Stimulated activated CD4-positive, alpha-beta T cell treated with anti-CD3 and anti-CD28 coated beads, Interleukin-4, amount 100 ng/mL, for 48 hours (primary cell): Measurements from ENCODE around the gene NCKAP1.

Experiments
- DNase-seq, 2 donors: peaks; one replicate each; pipeline ENCODE4 v3.0.0-alpha.2; 2020; ENCODE audit warnings: low read depth in 2 of 2

NCKAP1 gene

DNA sequence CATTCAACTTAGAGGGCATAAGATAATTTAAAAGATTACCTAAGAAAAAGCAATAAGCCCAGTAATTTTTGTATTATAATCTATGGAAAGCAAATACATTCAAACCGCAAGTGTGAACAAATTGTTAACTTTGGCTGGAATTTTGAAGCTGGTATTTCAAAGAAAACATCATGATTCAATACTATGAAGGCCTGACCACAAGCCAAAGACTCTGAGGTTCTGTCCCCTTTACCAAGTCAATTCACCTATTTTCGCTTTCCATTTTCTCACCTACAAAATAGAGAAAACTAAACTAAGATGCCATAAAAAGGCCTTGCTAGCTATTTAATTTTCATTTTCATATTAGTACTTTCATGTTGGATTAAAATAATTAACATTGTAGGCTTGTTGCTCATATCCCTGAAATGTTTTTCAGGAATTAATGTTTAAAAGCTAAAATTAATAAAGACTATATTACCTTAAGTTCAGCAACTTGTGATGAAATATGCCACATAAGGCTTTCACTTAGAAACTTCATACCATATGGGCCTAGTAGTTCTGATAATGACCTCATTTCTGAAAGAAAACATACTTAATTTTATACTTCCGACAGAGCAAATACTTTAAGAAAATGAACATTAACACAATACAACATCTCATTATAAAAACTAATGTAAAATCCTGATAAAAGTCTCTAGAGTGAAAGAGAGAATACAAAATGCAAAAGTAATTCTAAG is 86.2 kb downstream of the NCKAP1 start:
- DNase-seq = no peak

DNA sequence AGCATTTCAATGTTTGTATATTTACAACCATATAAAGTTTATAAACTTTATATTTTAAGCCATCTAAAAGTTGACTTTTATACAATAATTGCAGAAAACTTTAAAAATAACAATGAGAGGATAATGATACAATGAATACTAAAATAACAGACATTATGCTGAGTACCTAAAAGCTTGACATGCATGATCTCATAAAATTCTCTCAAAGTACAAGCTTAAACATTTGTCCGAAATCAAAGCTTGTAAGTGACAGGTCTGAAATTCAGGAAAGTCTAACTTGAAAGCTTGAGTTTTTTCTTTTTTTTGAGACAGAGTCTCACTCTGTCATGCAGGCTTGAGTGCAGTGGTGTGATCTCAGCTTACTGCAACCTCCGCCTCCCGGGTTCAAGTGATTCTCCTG is 87.7 kb downstream of the NCKAP1 start:
- no peak for DNase-seq

DNA sequence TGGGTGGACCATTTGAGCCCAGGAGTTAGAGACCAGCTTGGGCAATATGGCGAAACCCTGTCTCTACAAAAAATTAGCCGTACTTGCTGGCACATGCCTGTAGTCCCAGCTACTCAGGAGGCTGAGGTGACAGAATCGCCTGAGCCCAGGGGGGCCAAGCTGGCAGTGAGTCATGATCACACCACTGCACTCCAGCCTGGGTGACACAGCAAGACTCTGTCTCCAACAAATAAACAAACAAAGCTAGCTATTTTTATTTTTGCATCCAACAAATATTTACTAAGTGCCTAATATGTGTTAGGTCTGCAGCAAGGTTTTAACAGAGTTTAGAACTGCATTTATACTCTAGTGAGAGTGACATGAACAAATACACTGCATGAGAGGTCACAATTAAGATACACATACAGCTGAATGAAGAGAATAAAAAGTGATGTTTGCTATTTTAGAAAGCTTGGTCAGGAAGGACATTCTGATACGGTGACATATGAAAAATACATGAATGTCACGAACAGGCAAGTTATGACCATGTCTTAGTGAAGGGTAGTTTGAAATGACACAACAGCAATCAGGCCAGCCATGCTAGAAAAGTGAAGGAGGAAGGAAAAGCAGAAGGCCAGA is 88.6 kb downstream of the NCKAP1 start:
- no peak for DNase-seq

DNA sequence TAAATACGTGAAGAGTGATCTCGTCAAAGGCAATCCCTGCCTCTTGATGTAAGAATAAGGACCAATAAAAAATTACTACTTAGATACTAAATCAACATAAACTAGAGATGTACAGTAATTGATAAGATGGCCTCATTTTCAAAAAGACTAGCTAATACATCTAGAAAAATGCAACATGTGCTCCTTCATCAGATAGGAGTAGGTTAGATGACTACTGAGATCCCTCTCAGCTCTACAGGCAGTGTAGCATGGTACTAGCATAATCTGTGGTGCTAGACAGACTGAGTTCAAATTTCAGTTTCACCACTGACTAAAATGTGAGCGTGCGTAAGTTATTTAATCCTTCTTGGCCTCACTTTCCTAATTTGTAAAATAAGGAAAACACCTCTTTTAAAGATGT is 89.2 kb downstream of the NCKAP1 start:
- no peak for DNase-seq

DNA sequence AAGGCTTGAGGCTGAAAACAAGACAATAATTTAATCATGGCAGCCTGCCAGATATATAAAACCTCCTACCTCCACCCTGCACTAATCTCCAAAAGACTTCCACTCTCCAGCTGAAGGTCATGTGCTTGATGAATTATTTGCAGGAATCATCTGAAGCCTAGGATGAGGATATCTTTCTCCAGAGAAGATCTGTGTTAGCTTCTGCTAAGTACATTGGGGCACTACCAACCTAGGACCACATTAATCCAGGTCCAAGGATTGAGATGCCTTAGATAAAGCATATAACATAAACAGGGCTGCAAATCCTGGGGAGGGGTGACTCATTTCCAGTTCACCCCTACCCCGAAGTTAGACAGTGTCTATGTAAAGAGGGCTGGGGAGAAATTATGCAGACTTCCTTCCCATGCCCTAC is 91.3 kb downstream of the NCKAP1 start:
- DNase-seq = no peak

DNA sequence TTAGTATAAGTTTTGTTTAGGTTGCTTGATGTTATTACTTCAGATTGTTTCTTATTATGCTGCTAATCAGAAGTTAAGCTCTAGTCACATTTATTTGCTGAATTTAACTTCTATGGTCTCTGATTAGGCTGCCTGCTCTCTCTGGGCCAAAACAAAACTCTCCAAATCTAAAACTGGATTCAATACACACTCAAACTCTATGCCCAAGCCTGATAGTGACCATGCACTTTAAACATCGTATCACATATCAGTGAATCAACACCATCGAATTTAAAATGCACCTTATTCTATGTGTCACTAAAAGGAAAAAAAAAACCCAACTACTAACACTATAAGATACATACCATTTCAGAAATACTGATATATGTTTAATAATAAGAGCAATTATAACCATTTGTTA is 94.9 kb downstream of the NCKAP1 start:
- no peak for DNase-seq

DNA sequence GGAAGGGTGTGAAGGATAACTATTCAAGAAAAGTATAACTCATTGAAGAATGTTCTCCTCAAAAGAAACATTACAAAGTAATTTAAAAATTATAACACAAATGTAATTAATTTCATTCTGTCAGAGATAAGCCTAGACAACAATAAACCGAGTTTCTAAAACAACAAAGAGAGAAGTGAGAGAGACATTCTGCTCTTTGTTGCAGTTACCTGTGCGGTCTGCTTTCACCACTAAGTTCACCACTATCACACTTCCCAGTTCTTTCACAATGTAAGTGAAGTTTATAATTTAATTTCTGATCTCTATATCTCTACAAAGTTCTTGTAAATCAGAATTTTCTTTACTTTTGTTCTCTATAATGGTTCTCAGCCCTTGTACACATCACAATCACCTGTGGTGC is 95.5 kb downstream of the NCKAP1 start:
- DNase-seq = no peak

DNA sequence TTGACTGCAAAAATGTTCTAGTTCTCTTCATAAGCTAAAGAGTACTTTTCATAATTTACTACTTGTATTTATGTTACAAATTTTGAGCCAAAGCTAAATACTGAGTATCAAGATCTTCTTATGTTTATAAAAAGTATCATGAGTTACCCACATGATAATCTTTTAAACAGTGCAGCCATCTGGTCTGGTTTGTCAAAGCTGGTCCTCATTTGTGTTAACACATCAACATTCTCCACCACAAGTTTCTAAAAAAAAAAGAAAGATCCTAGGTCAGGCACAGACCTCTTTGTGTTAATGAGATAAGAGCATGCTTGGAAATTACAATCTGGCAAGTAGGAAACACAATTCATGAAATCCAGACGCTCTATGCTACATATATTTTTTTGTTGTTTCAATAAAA is 96.3 kb downstream of the NCKAP1 start:
- DNase-seq = no peak

DNA sequence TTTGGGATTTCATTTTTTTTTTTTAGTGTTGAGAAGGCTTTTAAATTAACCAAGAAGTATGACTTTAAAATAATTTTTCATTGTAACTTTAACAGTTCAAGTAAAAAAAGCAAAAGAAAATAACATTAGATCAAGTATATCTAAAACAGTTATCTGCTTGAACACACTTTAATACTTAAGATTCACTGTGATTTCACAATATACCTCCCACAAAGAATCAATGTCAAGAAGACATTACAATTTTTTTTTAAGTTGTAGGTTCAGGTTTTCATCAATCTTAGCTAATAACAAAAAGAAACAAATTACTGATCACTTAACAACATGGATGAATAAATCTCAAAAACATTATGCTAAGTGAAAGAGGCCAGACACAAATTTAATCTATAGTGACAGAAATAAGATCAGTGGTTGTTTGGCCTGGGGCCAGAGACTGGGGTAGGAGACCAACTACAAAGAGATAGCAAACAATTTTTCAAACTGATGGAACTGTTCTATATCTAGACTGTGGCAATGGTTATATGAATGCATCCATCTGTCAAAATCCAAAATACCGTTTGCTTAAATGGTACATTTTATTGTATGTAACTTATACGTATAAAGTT is 97.0 kb downstream of the NCKAP1 start:
- DNase-seq = no peak

DNA sequence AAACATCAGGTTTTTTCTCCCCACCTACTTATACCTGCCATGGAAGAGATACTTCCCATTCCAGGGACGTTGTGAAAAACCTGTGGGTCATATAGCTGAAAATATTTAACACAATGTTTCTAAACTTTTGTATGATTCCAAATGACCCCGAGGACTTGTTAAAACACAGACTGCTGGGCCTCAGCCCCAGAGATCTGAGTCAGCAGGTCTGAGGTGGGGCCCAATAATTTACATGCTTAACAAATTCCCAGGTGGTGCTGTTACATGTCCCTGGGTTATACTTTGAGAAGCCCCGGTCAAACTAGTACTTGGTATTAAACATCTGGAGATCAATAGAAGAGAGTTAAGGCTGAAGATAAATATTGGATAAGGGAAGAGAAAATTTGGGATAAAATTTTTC is 100.4 kb downstream of the NCKAP1 start:
- no peak for DNase-seq

DNA sequence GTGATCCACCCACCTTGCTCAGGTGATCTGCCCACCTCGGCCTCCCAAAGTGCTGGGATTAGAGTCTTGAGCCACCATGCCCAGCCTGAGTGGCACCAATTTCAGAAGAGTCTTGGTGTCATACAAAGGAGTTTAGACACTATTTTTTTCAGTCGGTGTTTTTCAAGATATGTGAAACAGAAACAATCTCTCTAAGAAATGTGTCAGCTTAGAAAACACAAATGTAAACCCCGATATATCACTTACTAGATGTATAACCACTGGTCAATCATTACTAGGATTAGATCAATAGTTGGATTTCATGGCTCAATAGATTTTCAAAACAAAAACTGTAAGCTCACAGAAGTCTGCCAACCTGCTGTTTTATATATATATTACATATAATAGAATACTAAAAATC is 104.6 kb downstream of the NCKAP1 start:
- DNase-seq = no peak

DNA sequence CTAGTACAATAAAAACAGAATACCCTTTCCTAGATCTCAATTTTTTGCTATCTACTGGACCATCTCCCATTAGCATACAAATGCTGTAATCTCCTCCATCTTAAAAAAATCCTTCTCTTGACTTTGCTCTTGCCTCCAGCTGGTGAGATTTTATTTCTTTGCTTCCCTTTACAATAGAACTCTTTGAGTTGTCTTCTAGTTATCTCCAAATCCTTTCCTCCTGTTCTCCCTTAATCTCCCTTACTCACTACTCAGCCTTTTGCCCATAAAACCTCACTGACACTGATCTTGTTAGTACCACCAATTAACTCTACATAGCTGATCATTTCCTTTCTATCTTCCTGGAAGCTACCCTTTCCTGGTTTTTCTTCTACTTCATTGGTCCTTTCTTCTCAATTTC is 108.3 kb downstream of the NCKAP1 start:
- DNase-seq = no peak

DNA sequence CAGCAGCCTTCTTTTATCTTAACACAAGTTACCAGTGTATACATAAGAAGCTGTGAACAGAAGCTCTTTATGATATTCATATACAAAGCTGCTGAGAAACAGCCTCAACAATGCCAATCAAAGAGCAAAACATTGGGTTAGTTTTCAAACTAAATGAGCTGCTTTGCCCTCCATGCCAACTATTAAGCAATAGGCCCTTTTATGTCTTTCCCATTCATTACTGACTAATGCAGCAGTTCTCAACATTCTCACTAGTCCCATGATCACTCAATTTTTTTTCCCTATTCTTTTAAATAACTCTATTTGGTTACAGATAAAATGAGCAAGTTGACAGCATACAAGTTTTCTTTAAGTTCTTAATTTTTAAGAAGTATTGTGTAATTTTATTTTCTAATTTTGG is 114.0 kb downstream of the NCKAP1 start:
- DNase-seq = no peak

DNA sequence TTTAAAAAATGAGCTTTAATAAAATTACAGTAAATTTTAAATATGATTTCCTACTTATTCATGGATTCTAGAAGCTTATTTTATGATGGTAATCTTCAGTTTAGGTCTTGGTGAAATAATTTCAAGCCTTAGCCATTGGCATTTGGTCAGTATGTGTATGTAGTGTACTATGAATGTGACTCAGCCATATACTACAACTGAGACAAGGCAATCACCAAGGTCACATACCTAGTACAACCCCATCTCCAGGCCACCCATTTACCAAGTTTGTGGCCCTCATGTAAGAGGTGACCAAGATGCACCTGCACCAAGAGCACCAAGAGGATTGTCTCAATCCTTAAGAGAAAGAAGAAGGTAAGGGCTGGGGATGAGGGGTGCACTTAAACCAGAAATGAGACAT is 117.0 kb downstream of the NCKAP1 start:
- no peak for DNase-seq

DNA sequence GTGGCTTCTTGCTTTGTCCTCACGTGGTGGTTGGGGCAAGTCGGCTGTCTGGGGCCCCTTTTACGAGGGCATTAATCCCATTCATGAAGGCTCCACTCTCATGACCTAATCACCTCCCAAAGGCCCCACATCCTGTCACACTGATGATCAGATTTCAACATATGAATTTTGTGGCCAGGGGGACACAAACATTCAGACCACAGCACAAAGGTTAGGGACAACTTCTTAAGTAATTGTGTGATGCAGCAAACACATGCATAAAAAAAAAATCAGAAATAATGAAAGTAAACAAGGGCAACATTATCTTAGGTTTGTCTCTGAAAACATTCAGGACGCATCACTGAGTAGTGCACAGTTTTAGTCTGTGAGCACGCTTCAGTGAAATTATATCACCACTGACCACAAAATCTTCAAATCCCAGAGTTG is 117.6 kb downstream of the NCKAP1 start:
- DNase-seq = no peak

DNA sequence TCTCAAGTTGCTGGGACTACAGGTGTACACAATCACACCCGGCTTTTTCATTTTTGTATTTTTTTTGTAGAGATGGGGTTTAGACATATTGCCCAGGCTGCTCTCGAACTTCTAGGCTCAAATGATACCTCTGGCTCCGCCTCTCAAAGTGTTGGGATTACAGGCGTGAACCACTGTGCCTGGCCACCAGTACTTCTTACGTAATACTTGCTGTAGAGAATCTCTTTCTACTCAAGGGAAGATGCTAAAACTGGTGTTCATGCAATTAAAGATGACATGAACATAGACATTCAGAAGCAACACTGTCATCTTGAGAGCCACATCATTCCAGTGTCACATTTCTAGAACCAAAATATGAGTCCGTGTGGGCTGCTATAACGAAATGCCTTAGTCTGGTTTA is 118.2 kb downstream of the NCKAP1 start:
- DNase-seq = no peak

DNA sequence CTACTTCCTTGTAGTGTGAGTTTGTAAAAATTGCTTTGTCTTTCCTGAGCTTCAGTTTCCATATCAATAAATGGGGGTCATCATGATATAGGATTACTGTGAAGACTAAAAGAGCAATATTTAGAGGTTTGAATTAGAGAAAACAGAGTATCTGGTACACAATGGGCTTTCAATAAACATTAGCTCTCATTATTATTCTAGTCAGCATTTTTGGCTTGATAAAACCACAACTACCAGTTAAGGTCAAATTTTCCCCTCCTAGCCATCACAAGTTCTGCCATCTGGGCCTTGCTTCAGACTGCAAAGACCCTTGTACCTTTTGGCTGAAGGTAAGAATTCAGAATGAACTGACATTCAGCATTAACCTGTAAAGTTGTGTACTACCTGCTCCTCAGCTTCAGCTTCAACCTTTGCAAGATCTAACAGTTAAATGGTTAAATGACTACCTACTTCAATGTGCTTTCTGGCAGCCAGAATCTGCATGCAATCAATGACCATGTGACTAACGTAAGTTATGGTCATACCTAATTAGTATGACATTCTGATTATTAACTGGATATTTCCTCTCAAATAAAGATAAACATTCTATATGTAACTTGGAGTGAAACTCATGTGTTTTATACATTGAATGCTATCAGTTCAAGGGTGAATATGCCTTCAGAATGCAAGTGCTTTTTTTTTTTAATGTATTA is 119.2 kb downstream of the NCKAP1 start:
- no peak for DNase-seq

DNA sequence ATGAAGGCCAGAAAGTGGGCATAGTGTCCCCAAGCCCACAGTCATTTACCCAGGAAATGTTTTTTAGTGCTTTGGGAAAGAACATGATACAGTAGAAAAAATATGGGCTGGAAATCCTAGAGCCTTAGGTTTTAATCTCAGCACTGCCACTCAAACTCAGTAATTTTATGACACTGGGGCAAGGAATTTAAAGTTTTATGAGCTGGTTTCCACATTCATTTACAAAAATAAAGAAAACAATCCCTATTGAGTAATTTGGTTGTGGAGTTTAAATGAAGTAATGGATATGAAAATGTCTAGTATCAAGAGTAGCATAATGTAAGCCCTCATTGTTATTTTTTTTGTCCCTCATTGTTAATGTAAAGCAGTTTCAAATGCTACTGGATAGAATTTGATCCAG is 120.3 kb downstream of the NCKAP1 start:
- no peak for DNase-seq

DNA sequence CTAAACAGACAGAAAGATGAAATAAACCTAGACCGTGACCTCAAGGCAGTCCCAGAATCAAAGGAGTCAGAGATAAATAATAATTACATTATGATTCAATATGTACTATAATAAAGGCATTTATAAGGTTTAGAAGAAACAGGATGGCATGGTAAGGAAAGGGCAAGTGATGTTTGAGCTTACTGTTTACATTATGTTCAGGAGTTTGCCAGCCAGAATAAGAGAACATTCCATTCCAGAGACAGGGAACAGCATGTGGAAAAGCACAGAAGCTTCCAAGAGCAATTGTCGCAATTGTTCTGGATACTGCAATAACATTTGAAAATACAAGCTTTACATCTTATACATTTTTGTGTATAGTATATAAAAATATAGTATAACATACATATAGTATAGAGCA is 121.8 kb downstream of the NCKAP1 start:
- no peak for DNase-seq

DNA sequence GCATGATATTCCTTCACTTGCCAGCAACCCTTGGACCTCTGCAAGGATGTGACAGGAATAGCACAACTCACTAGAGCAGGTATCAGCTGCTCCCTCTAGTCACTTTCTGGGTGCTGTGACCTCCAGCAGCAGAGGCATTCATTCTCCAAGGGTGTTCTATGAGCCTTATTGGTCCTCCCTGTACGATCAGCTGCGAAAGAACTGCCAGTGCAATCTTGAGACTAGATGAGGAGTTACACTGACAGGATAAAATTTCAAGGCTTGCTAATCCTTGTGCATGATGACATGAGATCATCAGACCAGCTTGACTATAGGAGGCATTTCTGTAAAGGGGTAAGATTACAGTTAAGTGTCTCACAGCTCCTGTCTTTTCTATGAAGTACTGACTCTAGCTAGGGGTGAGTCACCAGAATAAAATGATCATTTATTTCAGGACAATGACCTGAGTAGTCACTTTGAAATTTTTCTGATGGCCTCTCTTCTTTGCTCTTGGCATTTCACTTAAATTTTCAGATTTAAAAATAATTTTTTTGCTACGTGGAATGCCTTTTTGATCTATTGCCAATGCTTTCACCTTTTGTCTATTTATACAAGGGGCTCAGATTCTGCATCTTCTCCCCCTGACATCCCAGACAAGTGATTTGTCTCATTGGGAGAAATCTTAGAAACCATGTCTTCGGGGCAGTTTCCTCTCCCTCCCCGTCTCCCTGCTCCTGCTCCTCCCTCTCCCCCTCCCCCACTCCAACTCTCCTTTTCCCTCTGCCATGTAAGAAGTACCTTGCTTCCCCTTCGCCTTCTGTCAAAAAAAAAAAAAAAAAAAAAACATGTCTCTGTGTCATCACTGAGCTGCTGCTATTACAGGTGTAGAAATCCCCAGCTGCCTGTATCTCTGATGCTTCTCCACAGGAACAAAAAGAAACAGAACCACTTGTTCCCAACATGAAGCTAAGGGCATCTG is 122.6 kb downstream of the NCKAP1 start:
- no peak for DNase-seq

DNA sequence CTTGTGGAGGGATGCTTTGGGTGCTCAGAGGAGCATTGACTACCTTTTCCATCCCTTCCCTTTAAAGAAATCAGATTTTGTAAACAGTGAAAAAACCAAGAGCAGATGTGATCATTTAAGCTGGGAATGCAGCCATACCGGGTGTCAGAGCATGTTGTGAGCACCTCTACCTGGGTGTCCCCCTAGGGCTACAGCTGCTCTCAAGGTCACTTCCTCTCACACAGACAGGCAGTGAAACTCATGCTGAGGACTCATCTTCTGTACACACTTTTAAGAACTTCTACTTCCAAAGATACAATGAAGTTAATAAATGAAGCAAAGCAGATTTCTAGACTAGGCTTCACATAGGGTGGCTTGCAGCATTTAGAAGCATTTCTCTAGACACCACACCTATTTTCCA is 123.4 kb downstream of the NCKAP1 start:
- no peak for DNase-seq

DNA sequence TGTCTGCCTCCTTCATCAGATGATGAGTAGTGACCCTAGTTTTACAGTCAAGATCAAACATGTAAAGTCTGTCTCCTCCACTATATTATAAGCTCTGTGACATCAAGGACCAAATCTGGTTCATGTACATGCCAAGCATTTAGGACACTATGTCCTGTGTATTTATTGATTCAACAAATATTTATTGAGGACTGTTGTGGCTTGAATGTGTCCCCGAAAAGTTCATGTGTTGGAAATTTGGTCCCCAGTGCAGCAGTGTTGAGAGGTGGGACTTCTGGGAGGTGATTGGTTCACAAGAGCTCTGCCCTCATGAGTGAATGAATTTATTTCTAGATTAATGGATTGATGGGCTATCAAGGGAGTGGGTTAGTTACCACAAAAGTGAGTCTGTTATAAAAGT is 125.2 kb downstream of the NCKAP1 start:
- DNase-seq = no peak
